PC-9 (cell line): ENCODE results near the gene UTP4. TPM values are rescaled to one million over a fixed set of nuclear protein-coding genes. Genes with fewer than 3 reads are reported as not detected.

Experiments used
- BruUV-seq: library from RNA; stranded (reverse); fragments of 400-500 nt; replicated peaks from 2 replicates; lab custom pipeline; 2021; lab: Mats Ljungman, UMichigan
- CTCF ChIA-PET: fragments of 300-600 bp; sonication (Branson Sonifier 250); formaldehyde crosslinking; loops from one replicate; lab custom pipeline; 2022; ENCODE audit warnings: antibody characterized with exemption; lab: Charles Lee
- POLR2A ChIA-PET: fragments of 300-600 bp; sonication (Branson Sonifier 250); formaldehyde crosslinking; loops from one replicate; lab custom pipeline; 2022; ENCODE audit warnings: antibody characterized with exemption; ENCODE audit not compliant: unreplicated experiment; lab: Charles Lee
- DNase-seq, 2 experiments: peaks; one replicate each; pipeline versions ENCODE4 v3.0.0 to v3.0.0-alpha.2; 2015 to 2022; ENCODE audit warnings: mixed read lengths in 1 of 2
- H2AFZ ChIP-seq: fragments of 200-600 bp; sonication (generic); 2 replicates; pipeline ENCODE4 v1.8.1; 2017; ENCODE audit warnings: antibody characterized with exemption
- H3F3A ChIP-seq: fragments of 200-600 bp; sonication (generic); 2 replicates; pipeline ENCODE4 v1.8.1; 2017; ENCODE audit warnings: antibody characterized with exemption, mild to moderate bottlenecking, low read depth; ENCODE audit not compliant: insufficient read depth
- H3K27ac ChIP-seq: fragments of 200-600 bp; sonication (generic); 2 replicates; pipeline ENCODE4 v1.6.1; 2016; ENCODE audit warnings: mixed run types
- H3K27me3 ChIP-seq: fragments of 200-600 bp; sonication (generic); 2 replicates; pipeline ENCODE4 v1.6.1; 2016; ENCODE audit warnings: low read depth, mixed run types; ENCODE audit not compliant: insufficient read depth
- H3K36me3 ChIP-seq: fragments of 200-600 bp; sonication (generic); 2 replicates; pipeline ENCODE4 v1.6.1; 2016; ENCODE audit warnings: low read depth, mixed run types
- H3K4me1 ChIP-seq: fragments of 200-600 bp; sonication (generic); replicated peaks from 2 replicates; pipeline ENCODE4 v1.6.1; 2016; ENCODE audit warnings: mixed run types; ENCODE audit not compliant: insufficient read depth
- H3K4me2 ChIP-seq: fragments of 200-600 bp; sonication (generic); 2 replicates; pipeline ENCODE4 v1.6.1; 2017; ENCODE audit warnings: mixed run types
- H3K4me3 ChIP-seq: fragments of 200-600 bp; sonication (generic); 2 replicates; pipeline ENCODE4 v1.6.1; 2016; ENCODE audit warnings: mixed run types
- H3K79me2 ChIP-seq: fragments of 200-600 bp; sonication (generic); 2 replicates; pipeline ENCODE4 v1.6.1; 2017; ENCODE audit warnings: low read depth, mixed run types
- H3K9me2 ChIP-seq: fragments of 200-600 bp; sonication (generic); 2 replicates; pipeline ENCODE4 v1.8.1; 2017; ENCODE audit warnings: mild to moderate bottlenecking; ENCODE audit not compliant: insufficient read depth
- H3K9me3 ChIP-seq: fragments of 200-600 bp; sonication (generic); 2 replicates; pipeline ENCODE4 v1.8.1; 2016; ENCODE audit warnings: low read depth; ENCODE audit not compliant: insufficient read depth
- H4K20me1 ChIP-seq: fragments of 200-600 bp; sonication (generic); 2 replicates; pipeline ENCODE4 v1.8.1; 2017; ENCODE audit not compliant: insufficient read depth
- EZH2 ChIP-seq: fragments of 200-600 bp; sonication (generic); IDR thresholded peaks from 2 replicates; pipeline ENCODE4 v1.8.0; 2017; ENCODE audit warnings: antibody characterized with exemption, low read depth
- intact Hi-C: fragments of 100-400 bp; cut with micrococcal nuclease; formaldehyde crosslinking; loops from one replicate; pipeline ENCODE4 v1.10.0; 2022; ENCODE audit not compliant: unreplicated experiment
- total RNA-seq: library from RNA; stranded (reverse); gene quantifications from 2 replicates; pipeline ENCODE4 v1.2.3, GENCODE V29; 2021
- TF ChIP-seq, protein P1 (sequence below): fragments of 200-600 bp; sonication (generic); conservative IDR thresholded peaks from 2 replicates; pipeline ENCODE4 v1.6.1; 2017; ENCODE audit warnings: mixed run types, antibody characterized with exemption, mild to moderate bottlenecking, moderate library complexity

Gene UTP4
- total RNA-seq, 1 experiment from 2014 or later = 45.9 TPM

DNA sequence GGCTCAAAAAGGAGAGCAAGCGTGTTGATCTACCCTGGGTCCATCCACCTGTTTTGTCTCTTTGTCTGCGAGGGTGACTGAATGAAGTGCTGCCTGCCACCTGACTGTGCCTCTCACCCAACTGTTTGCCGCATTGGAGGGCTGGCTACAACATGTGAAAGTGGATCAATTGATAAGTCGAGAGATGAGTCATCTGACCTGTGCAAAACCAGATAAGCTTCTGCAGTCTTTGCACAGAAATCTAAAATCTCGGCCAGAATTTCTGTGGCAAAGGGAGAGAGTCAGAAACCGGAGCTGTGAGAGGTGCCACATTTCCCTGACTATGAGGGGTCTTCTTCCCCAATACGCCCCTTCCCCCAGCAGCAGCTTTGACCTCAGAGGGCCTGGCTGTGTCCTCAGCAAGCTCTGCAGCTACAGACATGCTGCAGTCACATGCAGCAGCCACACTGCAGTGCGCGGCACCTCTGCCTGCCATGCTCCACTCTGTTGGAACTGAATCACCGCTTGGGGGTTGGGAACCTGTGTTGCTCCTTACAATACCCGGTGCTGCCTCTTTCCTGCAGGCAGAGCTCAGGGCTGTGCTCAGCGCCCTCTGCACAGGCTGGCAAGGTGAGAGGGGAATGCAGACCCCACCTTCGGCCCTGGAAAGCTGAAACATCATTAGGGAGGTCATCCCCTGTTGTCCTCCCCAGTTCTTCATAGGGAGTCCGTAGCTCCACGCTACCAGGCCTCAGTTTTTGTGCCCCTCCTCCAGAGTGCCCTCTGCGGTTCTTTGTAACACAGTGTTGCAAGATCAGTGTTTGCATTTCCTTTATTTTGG is 43.1 kb upstream of the UTP4 start:
- Histone ChIP-seq H3K9me3 (no peaks in the 10 kb centered on the region), H3F3A (peaks cover 9% of the 10 kb centered on the region), H3K4me1 (peaks cover 23% of the 10 kb centered on the region), H3K9me2 (no peaks in the 10 kb centered on the region), H3K79me2 (no peaks in the 10 kb centered on the region), H3K27me3 (no peaks in the 10 kb centered on the region), H3K4me3 (peak overlapping the region; percentile 11; the same call in 1 of the 2 replicates), H4K20me1 (no peaks in the 10 kb centered on the region), H3K27ac (no peak overlapping the region), H3K4me2 (peak overlapping the region; percentile 67), H2AFZ (peak overlapping the region; percentile 66; the same call in 1 of the 2 replicates), H3K36me3 (no peaks in the 10 kb centered on the region)
- peak; percentile 55 to 62 for DNase-seq
- TF ChIP-seq EZH2 = no peak
- TF ChIP-seq, protein P1, sequence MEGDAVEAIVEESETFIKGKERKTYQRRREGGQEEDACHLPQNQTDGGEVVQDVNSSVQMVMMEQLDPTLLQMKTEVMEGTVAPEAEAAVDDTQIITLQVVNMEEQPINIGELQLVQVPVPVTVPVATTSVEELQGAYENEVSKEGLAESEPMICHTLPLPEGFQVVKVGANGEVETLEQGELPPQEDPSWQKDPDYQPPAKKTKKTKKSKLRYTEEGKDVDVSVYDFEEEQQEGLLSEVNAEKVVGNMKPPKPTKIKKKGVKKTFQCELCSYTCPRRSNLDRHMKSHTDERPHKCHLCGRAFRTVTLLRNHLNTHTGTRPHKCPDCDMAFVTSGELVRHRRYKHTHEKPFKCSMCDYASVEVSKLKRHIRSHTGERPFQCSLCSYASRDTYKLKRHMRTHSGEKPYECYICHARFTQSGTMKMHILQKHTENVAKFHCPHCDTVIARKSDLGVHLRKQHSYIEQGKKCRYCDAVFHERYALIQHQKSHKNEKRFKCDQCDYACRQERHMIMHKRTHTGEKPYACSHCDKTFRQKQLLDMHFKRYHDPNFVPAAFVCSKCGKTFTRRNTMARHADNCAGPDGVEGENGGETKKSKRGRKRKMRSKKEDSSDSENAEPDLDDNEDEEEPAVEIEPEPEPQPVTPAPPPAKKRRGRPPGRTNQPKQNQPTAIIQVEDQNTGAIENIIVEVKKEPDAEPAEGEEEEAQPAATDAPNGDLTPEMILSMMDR = no peak
- BruUV-seq = no TSS peak
- intact Hi-C loops = no loop called here
- ChIA-PET POLR2A (interaction anchor here (0.6 kb wide), 1 partner anchor 332 kb away, joined by 9 read pairs; no protein-coding TSS in a partner anchor), CTCF (interaction anchor here (0.6 to 0.8 kb wide), 2 partner anchors 12 to 15 kb away, joined by 3 to 4 read pairs; no protein-coding TSS in a partner anchor)

DNA sequence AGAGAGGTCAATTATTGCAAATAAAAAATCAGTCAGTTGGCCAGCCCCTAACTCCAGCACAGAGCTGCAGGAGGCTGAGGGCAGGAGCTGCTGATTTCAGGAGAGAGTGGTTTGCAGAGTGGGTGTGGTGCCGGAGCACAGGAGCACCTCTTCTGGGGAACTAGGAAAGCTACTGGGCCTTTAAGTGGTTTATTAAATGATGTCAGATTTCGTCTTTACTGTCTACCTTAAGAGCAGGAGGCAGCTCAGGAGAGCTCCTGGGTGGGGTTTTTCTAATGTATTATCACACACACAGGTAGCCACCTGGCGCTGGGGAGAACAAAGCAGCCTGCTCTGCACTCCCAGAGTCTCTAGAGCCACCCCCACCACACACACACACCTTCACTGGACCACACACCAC is 38.5 kb upstream of the UTP4 start:
- H3K27me3 ChIP-seq = no peaks in the 10 kb centered on the region
- H3K27ac ChIP-seq = no peak overlapping the region
- no peaks in the 10 kb centered on the region for H3K9me3 ChIP-seq
- peaks cover 13% of the 10 kb centered on the region for H3K4me1 ChIP-seq
- TF ChIP-seq, protein P1 = no peak
- no TSS peak for BruUV-seq
- no peak overlapping the region for H2AFZ ChIP-seq
- H3K79me2 ChIP-seq = no peaks in the 10 kb centered on the region
- ChIA-PET CTCF (interaction anchor here (0.7 kb wide), 1 partner anchor 100 kb away, joined by 3 read pairs; no protein-coding TSS in a partner anchor), POLR2A (no interaction called here)
- H3K9me2 ChIP-seq = no peaks in the 10 kb centered on the region
- no peak overlapping the region for H3K4me3 ChIP-seq
- no peak overlapping the region for H3K4me2 ChIP-seq
- H4K20me1 ChIP-seq = no peaks in the 10 kb centered on the region
- intact Hi-C loops = no loop called here
- H3F3A ChIP-seq = peaks cover 5% of the 10 kb centered on the region
- DNase-seq = no peak
- no peaks in the 10 kb centered on the region for H3K36me3 ChIP-seq

DNA sequence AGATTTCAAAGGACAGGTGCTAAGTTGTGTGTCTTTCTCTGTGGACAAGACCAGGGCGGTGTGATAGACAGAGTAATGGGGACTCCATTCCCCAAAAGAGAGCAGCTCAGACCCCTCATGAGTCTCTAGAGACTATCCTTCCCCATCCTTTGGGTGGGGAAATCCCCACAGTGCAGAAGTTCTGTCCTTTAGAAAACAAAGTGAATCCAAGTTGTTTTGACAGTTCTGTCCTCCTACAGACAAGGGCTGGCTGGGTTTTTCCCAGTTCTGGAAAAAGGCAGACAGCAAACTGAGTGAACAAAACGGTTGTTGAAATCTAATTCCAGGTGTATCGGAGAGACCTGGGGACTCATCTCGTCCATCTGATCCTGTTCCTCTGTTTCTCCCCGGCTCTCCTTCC is 37.9 kb upstream of the UTP4 start:
- Histone ChIP-seq H2AFZ (no peak overlapping the region), H3K36me3 (no peaks in the 10 kb centered on the region), H3K79me2 (no peaks in the 10 kb centered on the region), H3K4me3 (no peak overlapping the region), H3K9me2 (no peaks in the 10 kb centered on the region), H3K27me3 (no peaks in the 10 kb centered on the region), H3K4me2 (no peak overlapping the region), H3K4me1 (peaks cover 7% of the 10 kb centered on the region), H3F3A (peaks cover 5% of the 10 kb centered on the region), H4K20me1 (no peaks in the 10 kb centered on the region), H3K9me3 (no peaks in the 10 kb centered on the region), H3K27ac (no peak overlapping the region)
- DNase-seq = no peak
- no peak for TF ChIP-seq EZH2
- ChIA-PET POLR2A (no interaction called here), CTCF (no interaction called here)
- intact Hi-C loops = no loop called here
- BruUV-seq = no TSS peak
